GM21367 (cell line): ENCODE data around the gene TRMT44.
A peak's percentile ranks its signal among the peaks of the same experiment; 100 is the strongest.
"Not testable (repeated sequence)": the region's sequence is repeated elsewhere in the genome, so short reads cannot be mapped to it uniquely, and the experiment has no call there.

ENCODE experiments used
- ATAC-seq: cut with Tn5 transposase; IDR thresholded peaks from one replicate; pipeline ENCODE4 v1.9.1; 2021; ENCODE audit not compliant: unreplicated experiment

The TRMT44 gene

DNA sequence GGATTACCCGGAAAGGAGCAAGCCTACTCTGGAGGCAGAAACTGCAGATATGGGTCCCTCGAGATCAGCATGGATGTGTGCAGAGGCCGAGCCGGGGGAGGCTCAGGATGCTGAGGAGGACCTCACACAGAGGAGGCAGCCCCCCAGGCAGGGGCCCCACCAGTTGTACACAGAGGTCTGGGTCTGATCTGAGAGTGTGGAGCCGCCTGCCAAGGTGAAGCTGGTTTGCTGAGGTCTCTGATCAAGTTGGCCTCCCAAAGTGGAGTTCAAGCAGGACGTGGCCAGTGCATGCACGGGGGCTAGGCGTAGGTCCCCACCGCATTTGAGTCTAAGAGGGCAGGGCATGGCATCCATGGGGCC lies 35.1 kb upstream of the TRMT44 start:
- ATAC-seq = no peak

DNA sequence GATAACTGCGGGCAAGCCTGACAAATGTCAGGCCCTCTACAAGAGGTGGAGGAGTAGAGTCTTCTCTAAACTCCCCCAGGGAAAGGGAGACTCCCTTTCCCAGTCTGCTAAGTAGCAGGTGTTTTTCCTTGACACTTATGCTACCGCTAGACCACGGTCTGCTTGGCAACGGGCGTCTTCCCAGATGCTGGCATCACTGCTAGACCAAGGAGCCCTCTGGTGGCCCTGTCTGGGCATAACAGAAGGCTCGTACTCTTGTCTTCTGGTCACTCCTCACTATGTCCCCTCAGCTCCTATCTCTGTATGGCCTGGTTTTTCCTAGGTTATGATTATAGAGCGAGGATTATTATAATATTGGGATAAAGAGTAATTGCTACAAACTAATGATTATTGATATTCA lies 33.7 kb upstream of the TRMT44 start:
- not testable (repeated sequence) for ATAC-seq

DNA sequence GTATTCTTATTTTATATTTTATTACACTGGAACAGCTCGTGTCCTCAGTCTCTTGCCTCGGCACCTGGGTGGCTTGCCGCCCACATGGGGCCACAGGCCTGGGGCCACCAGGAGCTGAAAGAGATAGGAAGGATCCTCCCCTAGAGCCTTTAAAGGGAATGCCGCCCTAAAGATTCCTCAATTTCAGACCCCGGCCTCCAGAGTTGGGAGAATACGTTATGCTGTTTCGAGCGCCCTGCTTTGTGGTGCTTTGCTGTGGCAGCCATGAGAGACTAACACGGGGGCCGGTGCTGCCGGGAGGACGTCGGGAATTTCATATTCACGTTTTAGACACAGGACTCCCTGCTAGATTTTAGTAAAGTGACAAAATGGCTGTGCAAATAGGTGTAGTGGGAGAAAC lies 33.3 kb upstream of the TRMT44 start:
- no peak for ATAC-seq

DNA sequence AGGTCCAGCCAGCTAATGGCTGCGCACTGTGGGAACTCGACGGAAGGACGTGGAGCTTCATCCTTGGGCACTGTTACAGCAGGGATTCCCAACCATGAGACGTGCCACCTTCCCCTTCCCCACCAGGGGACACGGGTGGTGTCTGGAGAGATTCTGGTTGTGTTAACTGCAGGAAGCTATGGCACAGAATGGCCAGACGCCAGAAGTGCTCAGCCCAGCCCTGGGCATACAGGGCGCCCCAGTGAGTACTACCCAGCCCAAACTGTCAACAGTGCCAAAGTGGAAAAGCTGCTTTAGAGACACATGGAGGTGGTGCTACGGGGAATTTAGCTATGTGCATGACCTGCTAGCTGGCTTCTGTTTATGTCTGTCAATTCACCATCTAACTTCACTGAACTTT lies 32.8 kb upstream of the TRMT44 start:
- ATAC-seq = no peak

DNA sequence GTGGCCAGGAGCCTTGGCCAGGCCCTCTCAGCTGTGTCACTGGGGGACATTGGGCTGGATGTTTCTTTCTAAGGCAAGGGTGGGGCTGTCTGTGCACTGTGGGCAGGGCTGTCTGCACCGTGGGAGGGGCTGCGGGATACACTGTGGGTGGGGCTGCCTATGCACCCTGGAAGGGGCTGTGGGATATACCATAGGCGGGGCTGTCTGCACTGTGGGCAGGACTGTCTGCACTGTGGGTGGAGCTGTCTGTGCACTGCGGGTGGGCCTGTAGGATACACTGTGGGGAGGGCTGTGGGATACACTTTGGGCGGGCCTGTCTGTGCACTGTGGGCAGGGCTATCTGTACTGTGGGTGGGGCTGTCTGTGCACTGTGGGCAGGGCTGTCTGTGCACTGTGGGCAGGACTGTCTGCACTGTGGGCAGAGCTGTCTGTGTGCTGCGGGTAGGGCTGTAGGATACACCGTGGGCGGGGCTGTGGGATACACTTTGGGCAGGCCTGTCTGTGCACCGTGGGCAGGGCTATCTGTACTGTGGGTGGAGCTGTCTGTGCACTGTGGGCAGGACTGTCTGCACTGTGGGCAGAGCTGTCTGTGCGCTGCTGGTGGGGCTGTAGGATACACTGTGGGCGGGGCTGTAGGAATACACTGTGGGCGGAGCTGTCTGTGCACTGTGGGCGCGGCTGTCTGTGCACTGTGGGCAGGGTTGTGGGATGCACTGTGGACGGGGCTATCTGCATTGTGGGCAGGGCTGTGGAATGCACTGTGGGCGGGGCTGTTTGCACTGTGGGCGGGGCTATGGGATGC lies 31.1 kb upstream of the TRMT44 start:
- ATAC-seq = no peak

DNA sequence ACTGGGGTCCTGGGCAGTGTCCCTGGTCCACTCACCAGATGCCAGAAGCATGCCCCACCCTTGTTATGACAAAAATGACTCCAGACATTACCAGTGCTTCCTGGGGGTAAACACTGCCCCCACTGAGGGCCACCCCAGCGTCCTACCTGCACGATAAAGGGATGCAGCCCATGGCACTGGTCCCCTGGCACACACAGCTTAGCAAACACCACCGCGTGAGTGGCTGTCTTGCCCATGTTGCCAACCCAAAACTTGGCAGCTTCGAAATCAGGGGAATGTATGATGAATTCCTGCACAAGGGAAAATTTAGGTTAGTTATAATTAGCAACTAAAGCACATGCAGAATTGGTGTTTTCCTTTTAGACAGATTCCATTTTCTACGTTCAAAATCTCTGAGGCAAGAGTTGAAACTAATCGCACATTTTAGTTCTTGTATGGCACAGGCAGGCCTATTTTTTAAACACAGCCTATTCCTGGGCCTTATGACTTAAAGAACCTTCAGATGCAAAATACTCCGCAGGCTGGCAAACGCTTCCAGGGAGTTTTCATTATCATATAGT lies 30.4 kb upstream of the TRMT44 start:
- ATAC-seq = no peak

DNA sequence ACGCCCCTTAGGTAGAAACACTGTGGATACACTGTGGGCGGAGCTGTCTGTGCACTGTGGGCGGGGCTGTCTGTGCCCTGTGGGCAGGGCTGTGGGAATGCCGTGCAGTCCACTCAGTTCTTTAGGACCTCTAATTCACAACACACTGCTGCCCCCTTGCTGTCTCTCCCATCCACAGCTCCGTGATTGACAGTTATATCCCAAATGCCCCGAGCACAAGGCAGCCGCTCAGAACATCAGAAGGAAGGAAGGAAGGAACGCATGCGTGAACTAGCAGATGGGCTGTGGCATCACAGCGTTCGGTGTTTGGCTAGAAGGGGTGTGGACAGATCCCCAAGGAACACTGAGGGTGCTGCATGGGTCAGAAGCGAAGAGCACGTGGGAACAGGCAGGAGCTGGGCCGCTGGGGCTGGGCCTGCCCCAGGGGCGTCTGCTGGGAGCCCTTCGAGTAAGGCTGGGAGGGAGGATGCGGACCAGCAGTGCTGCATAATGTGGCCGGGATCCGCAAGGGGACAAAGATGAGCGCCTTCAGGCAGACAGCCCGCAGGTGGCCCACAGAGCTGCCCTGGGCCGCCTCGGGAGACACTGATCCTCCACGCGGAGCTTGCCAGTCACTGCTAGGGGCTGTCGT lies 29.8 kb upstream of the TRMT44 start:
- ATAC-seq = no peak

DNA sequence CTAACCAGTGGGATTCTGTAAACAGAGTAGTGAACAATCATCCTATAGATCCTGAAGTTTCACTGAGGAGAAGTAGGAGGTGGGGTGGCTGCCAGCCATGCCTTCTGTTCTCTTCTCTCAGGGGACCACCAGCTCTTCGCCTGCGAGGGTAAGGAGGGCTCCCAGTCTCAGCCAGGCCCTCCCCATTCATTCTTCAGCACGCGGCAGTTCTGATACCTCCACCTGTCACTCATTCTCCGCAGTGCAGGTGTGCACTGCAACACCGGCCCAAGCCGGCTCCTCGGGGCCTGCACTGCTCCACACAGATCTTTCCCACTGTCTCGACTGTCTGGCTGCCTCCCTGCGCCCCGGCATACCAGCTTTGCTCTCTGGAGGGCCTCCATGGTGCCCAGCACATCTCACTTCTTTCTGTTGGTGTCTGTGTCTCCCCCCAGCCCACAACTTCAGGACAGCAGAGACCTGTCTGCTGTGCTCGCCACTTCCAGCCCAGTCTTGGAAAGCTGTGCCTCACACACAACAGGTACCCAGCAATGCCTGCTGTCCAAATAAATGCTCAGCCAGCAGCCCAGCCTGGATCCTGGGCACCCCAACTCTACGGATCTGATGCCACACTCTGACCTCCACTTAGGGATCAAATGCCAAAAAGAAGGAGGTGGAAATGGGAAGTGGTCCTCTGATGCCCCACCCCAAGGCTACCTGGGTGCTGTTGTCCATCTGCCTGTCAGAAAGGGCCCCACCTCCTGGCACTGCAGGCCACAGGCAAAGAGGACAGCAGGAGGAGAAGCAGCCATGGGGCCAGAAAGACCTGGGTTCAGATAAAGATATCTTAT lies 29.0 kb upstream of the TRMT44 start:
- no peak for ATAC-seq

DNA sequence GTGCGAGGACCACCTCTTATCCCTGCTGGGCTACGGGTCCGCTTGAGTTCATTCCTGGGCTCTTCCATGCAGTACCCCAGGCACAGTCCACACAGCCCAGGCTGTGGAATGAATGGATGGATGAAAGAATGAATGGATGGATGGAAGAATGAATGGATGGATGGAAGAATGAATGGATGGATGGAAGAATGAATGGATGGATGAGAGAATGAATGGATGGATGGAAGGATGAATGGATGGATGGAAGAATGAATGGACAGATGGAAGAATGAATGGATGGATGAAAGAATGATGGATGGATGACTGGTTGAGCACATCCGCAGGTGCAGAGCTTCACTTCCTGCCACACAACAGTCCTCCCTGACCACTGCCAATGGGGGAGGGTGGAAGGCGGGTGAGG lies 28.3 kb upstream of the TRMT44 start:
- no peak for ATAC-seq

DNA sequence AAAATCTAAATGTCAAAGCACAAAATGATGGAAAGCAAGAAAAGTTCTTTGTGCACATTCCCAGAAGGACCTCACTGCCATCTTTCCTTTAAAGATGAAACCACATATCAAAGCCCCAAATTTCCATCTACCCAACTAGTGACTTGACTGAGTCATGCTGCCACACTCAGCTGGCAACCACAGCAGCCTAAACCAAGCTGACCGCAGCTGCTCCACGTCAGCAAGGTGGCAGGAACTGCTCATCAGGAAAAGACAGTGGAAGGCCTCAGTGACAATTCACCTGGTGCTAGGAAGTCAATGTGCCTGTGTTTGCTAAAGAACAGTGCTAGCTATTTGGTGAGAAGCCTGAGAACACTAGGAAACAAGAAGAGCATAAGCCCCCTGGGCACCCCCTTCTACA lies 26.2 kb upstream of the TRMT44 start:
- ATAC-seq = no peak

DNA sequence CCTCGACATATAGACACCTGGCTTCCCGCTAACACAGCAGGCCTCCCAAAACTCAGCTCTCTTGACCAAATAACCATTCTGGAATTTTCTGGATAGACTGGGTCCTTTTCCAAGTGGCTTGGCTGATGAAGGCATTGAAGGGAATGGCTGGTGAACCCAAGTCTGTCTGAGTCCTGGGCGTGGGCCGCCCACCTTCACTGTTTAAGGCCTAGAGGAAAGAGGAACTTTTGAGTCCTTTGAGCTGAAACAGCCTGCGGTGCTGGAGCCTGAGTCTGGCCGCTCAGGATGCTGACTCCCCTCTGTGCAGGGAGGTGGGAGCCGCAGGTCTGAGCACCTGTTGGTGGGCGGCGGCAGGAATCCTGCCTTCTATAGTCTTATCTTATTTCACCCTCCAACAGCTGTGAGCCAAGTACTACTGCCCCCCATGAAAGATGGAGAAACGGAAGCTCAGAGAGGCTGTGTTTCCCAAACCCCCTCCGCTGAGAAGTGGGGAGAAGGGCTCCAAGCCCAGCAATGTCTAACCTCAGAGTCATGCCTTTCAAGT lies 23.4 kb upstream of the TRMT44 start:
- ATAC-seq = no peak

DNA sequence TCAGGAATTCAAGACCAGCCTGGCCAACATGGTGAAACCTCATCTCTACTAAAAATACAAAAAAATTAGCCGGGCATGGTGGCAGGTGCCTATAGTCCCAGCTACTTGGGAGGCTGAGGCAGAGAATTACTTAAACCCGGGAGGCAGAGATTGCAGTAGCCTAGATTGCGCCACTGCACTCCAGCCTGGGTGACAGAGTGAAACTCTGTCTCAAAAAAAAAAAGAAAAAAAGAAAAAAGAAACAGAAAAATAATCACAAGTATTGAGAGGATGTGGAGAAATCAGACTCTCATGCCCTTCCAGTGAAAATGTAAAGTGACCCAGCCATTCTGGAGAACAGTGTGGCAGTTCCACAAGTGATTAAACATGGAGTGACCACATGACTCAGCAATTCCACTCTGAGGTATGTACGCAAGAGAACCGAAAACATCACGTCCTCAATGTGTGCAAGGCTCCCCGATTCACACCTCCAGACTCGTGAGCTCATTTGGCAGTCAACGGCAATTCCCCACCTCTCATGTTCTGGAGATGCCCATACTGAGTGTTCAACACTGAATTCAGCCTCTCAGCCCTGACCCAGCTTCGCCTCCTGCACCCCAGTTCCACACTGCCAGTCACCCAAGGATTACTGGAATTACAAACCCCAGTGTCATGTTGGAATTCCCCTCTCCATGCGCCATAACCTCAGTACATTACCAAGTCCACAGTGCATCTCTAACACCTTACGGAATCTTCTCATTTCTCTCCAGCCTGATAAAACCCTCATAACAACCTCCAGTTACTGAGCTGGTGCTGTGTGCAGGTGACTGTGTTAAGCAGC lies 21.1 kb upstream of the TRMT44 start:
- ATAC-seq = peak; percentile 76

DNA sequence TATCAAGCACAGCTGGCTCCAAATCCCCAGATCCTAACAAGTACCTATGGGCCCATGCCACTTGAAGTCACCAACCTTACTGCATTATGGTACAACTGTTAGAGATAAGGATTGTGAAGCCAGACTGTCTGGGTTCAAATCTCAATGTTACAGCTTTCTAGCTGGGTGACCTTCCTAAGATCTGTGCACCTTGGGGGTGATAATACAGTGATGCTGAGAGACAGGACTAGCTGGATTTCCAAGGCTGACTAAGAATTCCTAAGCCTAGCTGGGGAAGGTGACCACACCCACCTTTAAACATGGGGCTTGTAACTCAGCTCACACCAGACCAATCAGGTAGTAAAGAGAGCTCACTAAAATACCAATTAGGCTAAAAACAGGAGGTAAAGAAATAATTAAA lies 20.4 kb upstream of the TRMT44 start:
- ATAC-seq = not testable (repeated sequence)

DNA sequence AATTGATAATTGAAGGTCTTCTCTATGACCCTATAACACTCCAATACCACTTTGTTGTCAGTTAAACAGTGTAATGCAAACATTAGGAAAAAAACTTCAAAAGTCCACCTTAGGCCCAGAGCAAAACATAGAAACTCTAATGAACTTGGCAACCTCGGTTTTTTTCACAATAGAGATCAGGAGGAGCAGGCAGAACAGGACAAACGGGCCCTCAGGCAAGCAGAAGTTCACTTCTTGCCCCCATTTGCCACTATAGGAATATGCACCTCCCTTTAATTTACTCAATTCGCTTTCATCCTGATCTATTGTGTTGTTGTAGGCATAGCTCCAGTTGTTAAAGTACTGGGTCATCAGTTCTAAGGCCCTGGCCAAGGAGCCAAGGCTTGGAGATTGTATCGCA lies 18.2 kb upstream of the TRMT44 start:
- no peak for ATAC-seq

DNA sequence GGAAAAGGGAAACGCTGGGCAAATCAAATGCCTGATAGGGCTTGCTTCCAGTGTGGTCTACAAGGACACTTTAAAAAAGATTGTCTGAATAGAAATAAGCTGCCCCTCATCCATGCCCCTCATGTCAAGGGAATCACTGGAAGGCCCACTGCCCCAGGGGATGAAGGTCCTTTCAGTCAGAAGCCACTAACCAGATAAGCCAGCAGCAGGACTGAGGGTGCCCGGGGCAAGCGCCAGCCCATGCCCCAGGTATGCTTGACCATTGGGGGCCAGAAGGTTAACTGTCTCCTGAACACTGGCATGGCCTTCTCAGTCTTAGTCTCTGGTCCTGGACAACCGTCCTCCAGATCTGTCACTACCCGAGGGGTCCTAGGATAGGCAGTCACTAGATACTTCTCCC lies 17.8 kb upstream of the TRMT44 start:
- no peak for ATAC-seq

DNA sequence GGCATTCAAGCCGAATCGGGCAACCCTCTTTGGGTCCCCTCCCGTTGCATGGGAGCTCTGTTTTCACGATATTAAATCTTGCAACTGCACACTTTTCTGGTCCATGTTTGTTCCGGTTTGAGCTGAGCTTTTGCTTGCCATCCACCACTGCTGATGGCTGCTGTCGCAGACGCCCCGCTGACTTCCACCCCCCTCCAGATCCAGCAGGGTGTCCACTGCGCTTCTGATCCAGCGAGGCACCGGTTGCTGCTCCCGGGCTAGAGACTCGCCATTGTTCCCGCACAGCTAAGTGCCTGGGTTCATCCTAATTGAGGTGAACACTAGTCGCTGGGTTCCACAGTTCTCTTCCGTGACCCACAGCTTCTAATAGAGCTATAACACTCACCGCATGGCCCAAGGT lies 13.3 kb upstream of the TRMT44 start:
- no peak for ATAC-seq

DNA sequence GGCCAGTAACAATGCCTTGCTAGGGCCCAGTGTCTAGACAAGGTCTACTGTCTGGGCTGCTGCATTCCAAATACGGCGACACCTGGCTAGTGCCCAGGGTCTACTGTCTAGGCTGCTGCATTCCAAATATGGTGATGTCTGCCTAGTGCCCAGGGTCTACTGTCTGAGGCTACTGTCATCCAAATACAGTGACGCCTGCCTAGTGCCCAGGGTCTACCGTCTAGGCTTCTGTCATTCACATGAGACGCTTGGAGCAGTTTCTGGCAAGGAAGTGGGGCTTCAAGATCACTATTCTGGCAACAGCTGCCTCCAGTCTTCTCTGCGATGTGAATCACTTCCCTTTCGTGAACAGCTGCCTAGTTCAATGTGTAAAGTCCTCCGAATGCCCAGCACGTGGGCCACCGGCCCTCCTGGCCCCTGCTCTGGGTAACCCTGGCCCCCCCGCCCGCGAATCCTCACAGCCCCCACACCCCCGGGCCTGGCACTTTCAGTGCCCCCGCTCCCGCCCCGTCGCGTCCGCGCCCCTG lies 12.8 kb upstream of the TRMT44 start:
- peak; percentile 35 for ATAC-seq

DNA sequence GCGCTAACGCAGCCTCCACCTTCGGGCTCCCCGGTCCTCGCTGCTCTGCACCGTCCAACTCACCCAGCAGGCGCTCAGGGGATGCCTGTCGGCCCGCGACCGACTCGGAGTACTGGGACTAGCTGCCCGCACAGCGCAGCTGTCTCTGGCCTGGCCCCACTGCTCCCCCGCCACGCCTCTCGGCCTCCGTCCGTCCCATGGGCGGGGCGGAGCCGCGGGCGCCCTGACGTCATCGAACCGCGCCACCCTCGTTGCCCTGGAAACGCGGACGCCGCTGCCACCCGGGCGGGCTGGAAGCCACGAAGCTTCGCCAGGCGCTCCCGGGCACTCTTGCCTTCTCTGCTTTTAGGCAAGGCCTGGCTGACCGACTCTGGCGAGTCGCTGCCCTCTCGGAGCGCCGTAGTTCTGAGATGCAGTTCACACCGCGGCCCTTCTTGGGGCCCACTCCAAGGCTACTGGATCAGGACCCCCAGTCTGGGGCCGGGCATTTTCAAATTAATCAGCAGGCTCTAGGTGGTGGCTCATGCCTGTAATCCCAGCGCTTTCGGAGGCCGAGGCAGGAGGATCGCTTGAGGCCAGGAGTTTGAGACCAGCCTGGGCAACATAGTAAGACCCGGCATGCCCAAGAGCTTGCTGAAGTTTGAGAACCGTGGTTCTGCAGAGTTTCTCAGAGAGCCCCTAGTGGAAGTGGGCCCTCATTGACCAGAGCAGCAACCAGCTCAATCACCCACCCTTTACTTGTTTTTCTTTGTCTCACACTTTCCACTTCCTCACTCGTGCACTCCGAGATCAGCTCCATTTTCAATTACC lies 12.1 kb upstream of the TRMT44 start:
- peak; percentile 89 for ATAC-seq

DNA sequence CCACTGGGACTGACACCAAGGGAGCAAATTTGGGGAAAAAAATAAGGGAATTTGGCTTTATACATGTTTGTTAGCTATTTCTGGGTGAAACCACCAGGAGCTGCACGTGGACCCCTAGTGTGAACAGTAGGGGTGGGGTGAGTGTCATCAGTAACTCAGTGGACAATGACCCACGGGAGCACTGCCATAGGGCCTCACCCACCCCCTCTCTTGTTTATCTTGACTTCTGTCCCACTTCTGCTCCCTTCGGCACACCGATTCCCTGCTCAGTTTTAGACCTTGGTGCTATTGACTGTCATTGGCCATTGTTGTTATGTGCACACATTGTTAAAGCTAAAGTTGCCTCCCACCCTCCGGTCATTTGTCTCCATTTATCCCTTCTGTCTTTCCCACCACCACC lies 9.0 kb upstream of the TRMT44 start:
- no peak for ATAC-seq
